RKO (cell line): ENCODE measurements around the gene SPDEF.

Experiments used
- DNase-seq: peaks from one replicate; pipeline ENCODE4 v3.0.0-alpha.2; 2016; ENCODE audit warnings: low spot score

The SPDEF gene

DNA sequence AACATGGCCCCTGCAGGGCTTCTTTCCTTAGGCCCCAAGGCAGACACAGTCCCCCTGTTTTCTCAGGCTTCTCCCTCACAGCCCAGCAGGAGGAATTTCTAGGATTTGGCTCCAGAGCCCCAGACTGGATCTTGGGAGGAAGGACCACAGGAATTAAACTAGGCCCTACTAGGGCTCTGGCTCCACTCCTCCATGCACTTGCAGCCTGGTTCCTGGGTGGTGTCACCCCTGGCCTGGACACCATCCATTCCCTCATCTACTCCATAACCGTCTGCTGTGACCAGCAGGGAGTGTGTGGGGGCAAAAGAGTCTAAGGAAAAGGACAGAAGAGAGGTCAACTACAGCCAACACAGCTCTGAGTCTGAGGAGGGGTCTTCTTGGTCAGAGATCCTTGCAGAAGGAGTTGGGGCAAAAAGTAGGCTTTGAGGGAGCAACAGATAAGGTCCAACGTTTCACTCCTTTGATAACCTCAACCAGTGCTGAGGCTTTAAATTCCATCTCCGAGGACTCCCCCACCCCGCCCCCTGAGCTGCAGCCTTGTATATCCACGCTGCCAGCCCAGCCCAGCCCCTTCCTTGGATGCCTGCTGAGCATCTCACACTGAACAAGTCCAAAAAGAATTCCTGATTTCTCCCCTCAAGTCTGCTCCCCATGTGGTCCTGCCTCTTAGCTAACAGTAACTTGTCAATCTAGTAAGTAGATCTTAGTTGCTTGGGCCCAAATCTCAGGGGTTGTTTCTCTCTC lies 27.9 kb upstream of the SPDEF start:
- no peak for DNase-seq

DNA sequence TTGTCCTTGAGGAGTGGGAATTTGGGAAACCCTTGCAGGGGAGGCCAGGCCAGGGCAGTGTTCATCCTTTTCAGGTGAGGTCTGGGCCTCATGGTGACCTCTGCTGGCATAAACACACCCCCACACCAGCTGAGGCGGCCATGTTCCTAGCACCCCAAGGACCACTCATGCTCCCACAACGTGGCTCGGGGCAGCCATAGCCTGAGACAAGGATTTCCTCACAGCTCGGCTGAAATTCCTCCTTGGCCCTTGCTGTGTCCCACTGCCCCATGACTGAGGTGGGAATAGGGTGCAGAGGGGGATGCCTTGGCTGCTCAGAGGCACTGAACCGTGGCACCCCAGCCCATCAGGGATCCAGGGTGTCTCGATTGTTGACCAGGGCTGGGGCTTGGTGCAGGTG lies 27.3 kb upstream of the SPDEF start:
- no peak for DNase-seq

GRCh38 chr6:34581561-34581920 lies 25.4 kb upstream of the SPDEF start:
- DNase-seq: no peak

DNA sequence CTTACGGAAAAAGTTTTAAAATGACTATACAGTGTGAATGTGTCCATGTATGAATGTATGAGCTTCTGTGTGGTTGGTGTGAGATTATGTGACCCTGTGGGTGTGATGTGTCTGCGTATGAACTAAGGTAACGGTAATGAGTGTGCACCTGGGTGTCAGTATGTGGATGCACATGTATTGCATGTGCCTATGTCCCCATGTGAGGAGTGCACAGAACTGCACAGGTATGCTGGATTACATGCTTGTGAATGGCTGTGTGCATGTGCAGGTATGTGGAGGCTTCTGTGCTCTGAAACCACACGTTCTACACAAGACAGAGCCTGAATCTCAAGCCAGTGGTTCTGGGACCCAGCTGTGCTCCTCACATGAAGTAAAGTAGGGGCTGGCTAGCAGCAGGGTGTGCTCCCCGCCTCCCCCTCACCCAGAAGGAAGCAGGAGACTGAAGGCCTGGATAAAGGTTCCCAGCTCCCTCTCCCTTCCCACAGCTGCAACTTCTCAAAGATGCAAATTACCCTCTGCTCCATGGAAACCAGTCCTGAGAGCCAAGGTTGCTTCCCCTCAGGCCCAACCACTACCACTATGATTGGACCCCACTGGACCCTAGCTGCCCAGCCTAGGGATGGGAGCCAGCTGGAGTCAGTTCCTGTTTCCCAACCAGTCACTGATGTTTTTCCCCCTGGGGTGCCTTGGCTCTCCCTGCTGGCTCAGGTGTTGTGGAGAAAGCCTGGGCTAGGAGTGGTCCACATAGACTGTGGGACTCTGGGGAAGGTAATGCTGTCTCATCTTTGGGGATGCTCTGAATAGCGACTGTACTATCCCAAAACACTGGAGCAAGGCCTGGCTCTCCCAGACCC lies 24.8 kb upstream of the SPDEF start:
- no peak for DNase-seq

- no peak for DNase-seq
Observed at GRCh38 chr6:34578445-34579262, 22.5 kb upstream of the SPDEF start.

GRCh38 chr6:34576286-34576955 lies 20.3 kb upstream of the SPDEF start:
- DNase-seq: no peak

- DNase-seq: no peak
Observed at GRCh38 chr6:34575326-34575725, 19.2 kb upstream of the SPDEF start.

- DNase-seq: no peak
Observed at GRCh38 chr6:34574647-34575293, 18.6 kb upstream of the SPDEF start.

GRCh38 chr6:34573567-34574183 lies 17.5 kb upstream of the SPDEF start:
- no peak for DNase-seq

GRCh38 chr6:34572585-34572984 lies 16.5 kb upstream of the SPDEF start:
- no peak for DNase-seq

- no peak for DNase-seq
Observed at GRCh38 chr6:34572021-34572420, 15.9 kb upstream of the SPDEF start.

- DNase-seq: no peak
Observed at GRCh38 chr6:34571388-34571787, 15.3 kb upstream of the SPDEF start.

- DNase-seq: no peak
Observed at GRCh38 chr6:34570066-34570833, 14.1 kb upstream of the SPDEF start.

GRCh38 chr6:34569361-34569973 lies 13.3 kb upstream of the SPDEF start:
- no peak for DNase-seq

DNA sequence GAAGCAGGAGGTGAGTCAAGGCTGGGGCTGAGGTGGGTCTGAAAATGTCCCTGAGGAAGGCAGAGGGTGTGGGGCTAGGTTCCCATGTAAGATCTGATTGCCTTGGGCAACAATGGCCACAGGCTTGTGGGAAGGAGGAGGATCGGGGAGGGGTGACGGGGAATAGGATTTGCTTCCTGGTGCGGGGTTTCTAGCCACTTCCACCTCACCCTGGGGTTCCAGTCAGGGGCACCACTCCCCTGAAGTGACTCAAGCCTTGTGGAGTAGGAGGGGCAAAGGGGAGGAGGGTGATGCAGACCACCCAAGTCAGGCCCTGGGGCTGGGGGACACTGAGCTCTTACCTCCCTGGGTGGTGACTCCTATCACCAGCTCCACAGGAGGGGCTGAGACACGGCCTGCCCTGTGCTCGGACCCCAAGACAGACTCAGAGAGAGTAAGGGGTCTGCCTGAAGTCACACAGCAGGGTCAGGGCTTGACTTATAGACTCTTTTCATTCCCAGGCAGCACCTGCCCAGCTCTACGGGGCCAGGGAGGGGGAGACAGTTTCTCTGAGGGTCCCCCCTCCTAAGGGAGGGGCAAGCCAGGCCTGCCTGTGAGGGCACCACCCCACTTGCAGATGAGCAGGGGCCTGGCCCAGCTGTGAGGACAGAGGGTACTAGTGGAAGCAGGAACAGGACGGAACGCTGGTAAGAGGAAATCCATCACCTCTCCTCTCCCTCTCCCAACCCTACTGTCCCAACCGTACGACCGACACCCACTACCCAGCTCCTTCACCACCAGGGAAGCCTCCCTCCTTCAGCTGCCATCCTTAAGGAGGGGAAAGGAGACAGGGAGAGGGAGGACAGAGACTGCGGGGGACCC lies 12.4 kb upstream of the SPDEF start:
- DNase-seq: no peak

DNA sequence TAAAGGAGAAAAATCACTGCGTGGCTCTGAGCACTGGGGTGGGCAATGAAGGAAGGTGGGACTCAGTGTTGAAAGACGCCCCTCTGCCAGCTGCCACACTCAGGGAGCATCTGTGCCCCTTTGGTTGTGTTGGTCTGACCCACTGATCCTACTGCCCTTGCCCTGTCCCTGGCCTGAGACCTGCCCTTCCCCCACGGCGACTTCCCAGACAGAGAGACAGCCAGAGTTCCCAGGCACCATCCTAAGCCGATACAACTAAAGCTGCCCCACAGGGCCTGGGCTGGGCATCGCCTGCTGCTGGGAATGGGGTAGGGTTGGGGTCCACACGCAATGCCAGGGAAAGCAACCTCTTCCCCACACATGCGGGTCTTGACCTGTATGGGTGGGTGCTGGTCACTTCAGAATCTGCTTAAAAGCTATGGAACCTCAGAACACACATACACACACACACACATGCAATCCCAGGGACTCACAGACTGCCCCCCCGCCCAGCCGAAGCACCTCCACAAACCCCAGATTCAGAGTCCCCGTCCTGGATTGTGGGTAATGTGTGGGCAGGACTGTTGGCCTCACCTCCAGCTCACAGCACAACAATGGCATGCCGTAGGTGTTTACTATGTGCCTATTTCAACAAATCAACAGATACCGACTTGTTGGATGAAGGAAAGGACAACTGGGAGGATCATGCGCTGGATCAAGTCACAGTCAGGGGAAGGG lies 10.9 kb upstream of the SPDEF start:
- DNase-seq: no peak

DNA sequence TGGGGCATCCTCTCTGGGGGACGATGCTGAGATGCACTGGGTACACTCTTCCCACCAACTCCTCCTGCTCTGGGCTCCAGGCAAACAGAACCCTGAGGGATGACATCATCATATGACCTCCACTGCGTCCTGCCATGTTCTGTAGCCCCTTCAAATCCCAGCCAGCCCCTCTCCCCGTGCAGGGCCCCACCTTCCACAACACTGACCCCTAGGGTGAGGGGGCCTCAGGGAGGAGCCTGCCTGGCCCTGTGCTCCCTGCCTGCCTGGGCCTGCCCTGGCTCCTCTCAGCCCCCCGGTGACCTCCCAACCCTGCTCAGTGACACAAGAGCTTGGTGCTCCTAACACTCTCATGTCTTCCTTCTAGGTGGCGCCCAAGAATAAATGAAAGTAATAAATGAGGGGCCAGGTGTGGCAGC lies 9.6 kb upstream of the SPDEF start:
- DNase-seq: no peak

- DNase-seq: no peak
Observed at GRCh38 chr6:34564181-34564580, 8.1 kb upstream of the SPDEF start.
